Measurements from ENCODE around the gene SEC22B. TPM values are rescaled to one million over a fixed set of nuclear protein-coding genes. Genes with fewer than 3 reads are reported as not detected.
"Not testable (repeated sequence)": the region's sequence is repeated elsewhere in the genome, so short reads cannot be mapped to it uniquely, and the experiment has no call there.

Gene SEC22B
- total RNA-seq, 1 experiment from 2014 or later: 22.7 TPM

DNA sequence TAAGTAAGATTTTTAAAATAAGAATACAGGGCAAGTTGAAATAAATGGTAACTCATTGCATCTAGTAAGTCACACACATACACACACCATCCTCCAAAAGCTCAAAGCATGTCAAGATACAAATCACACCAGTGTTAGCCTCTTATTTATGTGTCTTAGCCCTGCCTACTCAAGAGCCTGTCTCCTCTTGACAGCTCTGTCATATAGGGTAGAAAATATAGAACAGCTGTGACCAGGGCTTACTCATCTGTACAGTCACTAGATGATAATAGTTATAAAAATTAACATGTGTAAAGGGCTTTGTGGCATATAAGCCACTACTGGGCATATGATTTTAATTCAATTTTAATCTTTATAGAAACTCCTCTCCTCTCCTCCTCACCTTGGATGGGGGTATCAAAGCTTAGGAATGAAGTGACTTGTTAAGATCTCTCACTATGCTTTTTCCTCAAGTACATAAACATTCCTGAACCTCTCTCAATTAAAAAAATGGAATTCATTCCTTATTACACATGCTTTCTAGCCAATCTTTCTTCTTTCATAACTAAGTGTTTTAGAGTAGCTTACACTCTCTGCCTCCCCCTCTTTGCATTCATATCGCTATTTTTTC is 35.6 kb downstream of the SEC22B start:
- not testable (repeated sequence) for H3K36me3 ChIP-seq (ENCODE audit: insufficient read depth, low read length); H3K27me3 ChIP-seq (ENCODE audit: low read length); H4K20me1 ChIP-seq (ENCODE audit: insufficient read depth, low read depth, low read length); H3K4me2 ChIP-seq (ENCODE audit: low read depth, low read length, poor library complexity, severe bottlenecking); H3K4me1 ChIP-seq (ENCODE audit: low read length); H3K27ac ChIP-seq (ENCODE audit: low read length); H3K79me2 ChIP-seq (ENCODE audit: low read length); H2AFZ ChIP-seq (ENCODE audit: low read length); H3K9me2 ChIP-seq (replicated peaks; ENCODE audit: insufficient read depth, low read length); H3K9me3 ChIP-seq (ENCODE audit: low read length); DNase-seq; H3K4me3 ChIP-seq (ENCODE audit: low read length); H3K9ac ChIP-seq (ENCODE audit: low read length)

DNA sequence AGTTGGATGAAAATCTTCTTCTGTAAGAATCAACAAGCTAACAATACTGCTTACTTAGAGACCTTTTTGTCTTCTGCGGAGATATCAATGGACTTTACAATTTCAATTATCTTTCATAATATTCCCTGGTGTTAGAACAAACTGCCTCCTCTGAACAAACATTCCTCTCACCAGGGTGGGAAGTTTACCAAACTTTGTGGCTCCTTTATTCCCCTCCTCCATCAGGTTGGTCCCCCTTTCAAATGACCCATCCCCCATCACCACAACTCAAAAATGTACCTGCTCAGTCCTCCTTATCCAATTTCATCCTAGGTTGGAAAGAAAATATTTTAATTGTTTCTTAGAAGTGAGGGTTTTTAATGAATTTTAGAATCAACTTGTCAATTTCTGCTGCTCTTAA is 40.2 kb downstream of the SEC22B start:
- H3K9me3 ChIP-seq (ENCODE audit: low read length); DNase-seq; H3K9me2 ChIP-seq (replicated peaks; ENCODE audit: insufficient read depth, low read length): not testable (repeated sequence)

DNA sequence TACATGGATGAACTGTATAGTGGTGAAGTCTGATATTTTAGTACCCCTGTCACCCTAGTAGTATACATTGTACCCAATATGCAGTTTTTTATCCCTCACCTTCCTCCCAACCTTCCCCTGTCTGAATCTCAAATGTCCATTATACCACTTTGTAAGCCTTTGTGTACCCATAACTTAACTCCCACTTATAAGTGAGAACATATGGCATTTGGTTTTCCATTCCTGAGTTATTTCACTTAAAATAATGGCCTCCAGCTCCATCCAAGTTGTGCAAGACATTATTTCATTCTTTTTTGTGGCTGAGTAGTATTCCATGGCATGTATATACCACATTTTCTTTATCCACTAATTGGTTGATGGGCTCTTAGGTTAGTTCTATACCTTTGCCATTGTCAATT is 42.4 kb downstream of the SEC22B start:
- H3K79me2 ChIP-seq (ENCODE audit: low read length); H3K36me3 ChIP-seq (ENCODE audit: insufficient read depth, low read length); H3K9me3 ChIP-seq (ENCODE audit: low read length); H3K9me2 ChIP-seq (replicated peaks; ENCODE audit: insufficient read depth, low read length); H3K27ac ChIP-seq (ENCODE audit: low read length); H3K4me3 ChIP-seq (ENCODE audit: low read length); DNase-seq; H3K9ac ChIP-seq (ENCODE audit: low read length); H4K20me1 ChIP-seq (ENCODE audit: insufficient read depth, low read depth, low read length); H2AFZ ChIP-seq (ENCODE audit: low read length); H3K27me3 ChIP-seq (ENCODE audit: low read length); H3K4me1 ChIP-seq (ENCODE audit: low read length); H3K4me2 ChIP-seq (ENCODE audit: low read depth, low read length, poor library complexity, severe bottlenecking): not testable (repeated sequence)

More for the DNA sequence above, 40.2 kb downstream of the SEC22B start:
- not testable (repeated sequence) for H3K79me2 ChIP-seq (ENCODE audit: low read length); H3K27me3 ChIP-seq (ENCODE audit: low read length); H3K36me3 ChIP-seq (ENCODE audit: insufficient read depth, low read length); H3K4me1 ChIP-seq (ENCODE audit: low read length); H4K20me1 ChIP-seq (ENCODE audit: insufficient read depth, low read depth, low read length); H3K4me2 ChIP-seq (ENCODE audit: low read depth, low read length, poor library complexity, severe bottlenecking); H3K9ac ChIP-seq (ENCODE audit: low read length); H3K27ac ChIP-seq (ENCODE audit: low read length); H3K4me3 ChIP-seq (ENCODE audit: low read length); H2AFZ ChIP-seq (ENCODE audit: low read length)

DNA sequence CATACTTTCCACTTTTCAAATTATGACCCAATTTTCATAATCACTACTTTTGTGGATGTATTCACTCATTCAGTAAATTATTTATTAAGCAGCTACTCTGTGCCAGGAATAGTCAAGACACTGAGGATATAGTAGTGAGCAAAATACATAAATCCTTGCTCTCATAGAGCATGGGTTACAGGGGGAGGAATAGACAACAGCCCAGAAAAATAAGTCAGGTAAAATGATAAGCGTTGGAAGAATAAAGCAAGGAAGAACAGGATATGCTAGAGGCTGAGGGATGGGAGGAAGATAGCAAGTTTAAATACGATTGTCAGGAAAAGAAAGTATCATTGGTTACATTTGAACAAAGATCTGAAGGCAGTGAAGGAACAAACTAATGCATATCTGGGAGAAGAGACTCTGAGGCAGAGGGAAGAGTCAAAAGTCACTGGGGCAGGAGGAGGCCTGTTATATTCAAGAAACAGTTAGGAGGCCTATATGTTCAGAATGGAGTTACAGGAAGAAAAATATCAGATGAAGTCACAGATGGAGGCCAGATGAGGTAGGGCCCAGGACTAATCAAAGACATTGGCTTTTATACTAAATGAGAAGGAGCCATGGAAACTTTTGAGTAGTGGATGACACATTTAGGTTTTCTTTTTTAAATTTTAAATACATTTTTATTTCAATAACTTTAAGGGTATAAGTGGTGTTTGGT is 42.9 kb downstream of the SEC22B start:
- Histone ChIP-seq H3K9ac (ENCODE audit: low read length) (no peak overlapping the region), H3K4me1 (ENCODE audit: low read length) (no peaks in the 10 kb centered on the region), H3K27me3 (ENCODE audit: low read length) (no peaks in the 10 kb centered on the region), H3K79me2 (ENCODE audit: low read length) (no peaks in the 10 kb centered on the region), H3K9me2 (replicated peaks; ENCODE audit: insufficient read depth, low read length) (no peaks in the 10 kb centered on the region), H3K36me3 (ENCODE audit: insufficient read depth, low read length) (no peaks in the 10 kb centered on the region), H3K9me3 (ENCODE audit: low read length) (no peaks in the 10 kb centered on the region), H2AFZ (ENCODE audit: low read length) (no peak overlapping the region), H3K27ac (ENCODE audit: low read length) (no peak overlapping the region), H3K4me3 (ENCODE audit: low read length) (no peak overlapping the region), H3K4me2 (ENCODE audit: low read depth, low read length, poor library complexity, severe bottlenecking) (no peak overlapping the region), H4K20me1 (ENCODE audit: insufficient read depth, low read depth, low read length) (no peaks in the 10 kb centered on the region)
- DNase-seq: no peak

DNA sequence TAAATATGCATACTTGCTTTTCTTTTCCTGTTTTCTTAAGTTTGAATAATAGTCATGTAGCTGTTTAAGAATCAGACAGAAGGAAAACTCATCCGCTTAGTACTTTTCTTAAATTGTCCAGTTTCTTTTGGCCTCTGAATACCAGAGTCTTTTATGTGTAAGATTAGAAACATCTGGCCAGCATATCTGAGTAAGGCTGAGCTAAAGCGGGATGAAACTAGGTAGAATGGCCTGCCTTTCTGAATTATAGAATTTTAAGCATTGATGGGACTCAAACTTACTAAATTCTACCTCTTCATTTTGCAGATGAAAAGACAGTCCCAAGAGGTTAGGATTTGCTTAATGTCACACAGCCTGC is 43.9 kb downstream of the SEC22B start:
- not testable (repeated sequence) for H3K36me3 ChIP-seq (ENCODE audit: insufficient read depth, low read length); H3K9ac ChIP-seq (ENCODE audit: low read length); H3K27ac ChIP-seq (ENCODE audit: low read length); H3K79me2 ChIP-seq (ENCODE audit: low read length); H3K4me1 ChIP-seq (ENCODE audit: low read length); H3K4me3 ChIP-seq (ENCODE audit: low read length); DNase-seq; H3K9me3 ChIP-seq (ENCODE audit: low read length); H4K20me1 ChIP-seq (ENCODE audit: insufficient read depth, low read depth, low read length); H2AFZ ChIP-seq (ENCODE audit: low read length); H3K9me2 ChIP-seq (replicated peaks; ENCODE audit: insufficient read depth, low read length); H3K4me2 ChIP-seq (ENCODE audit: low read depth, low read length, poor library complexity, severe bottlenecking); H3K27me3 ChIP-seq (ENCODE audit: low read length)

DNA sequence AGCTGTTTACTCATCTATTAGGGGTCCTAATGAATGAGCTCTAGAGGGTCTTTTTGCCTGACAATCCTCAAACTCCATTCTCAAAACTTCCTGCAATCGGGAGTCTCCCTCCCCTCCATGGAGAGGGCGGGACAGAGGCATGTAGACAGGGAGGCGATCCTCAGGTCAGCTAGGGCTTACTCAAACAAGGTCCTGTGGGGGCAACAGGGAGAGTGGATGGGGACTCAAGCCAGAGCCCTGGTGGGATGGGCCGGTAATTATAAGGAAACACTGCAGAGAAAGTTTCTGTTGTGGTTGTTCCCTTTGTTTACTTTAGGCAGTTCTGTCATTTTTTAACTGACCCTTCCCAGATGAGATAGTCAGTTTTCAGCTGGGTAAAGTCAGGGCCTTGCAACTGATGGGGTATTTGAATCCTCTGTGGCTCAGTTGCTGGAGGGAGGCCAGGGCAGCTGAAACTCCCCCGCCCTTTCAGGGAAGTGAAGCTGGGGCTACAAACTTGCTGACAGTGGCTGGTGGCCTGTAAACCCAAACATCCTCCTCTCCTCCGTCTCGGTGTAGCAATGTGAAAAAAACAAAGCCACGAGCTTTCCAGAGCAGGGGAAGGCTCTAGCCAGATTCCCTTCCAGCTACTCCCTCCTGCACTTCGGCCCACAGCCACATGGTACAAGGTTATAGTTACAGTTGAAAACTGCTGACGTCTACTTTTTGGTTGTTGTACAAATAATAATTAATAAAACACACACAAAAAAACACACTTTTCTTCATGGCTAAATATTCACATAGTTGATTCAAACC is 44.5 kb downstream of the SEC22B start:
- H3K9me2 ChIP-seq (replicated peaks; ENCODE audit: insufficient read depth, low read length); H4K20me1 ChIP-seq (ENCODE audit: insufficient read depth, low read depth, low read length); DNase-seq; H3K9ac ChIP-seq (ENCODE audit: low read length); H3K79me2 ChIP-seq (ENCODE audit: low read length); H3K4me2 ChIP-seq (ENCODE audit: low read depth, low read length, poor library complexity, severe bottlenecking); H3K27ac ChIP-seq (ENCODE audit: low read length); H3K36me3 ChIP-seq (ENCODE audit: insufficient read depth, low read length); H3K27me3 ChIP-seq (ENCODE audit: low read length); H3K9me3 ChIP-seq (ENCODE audit: low read length); H2AFZ ChIP-seq (ENCODE audit: low read length); H3K4me3 ChIP-seq (ENCODE audit: low read length); H3K4me1 ChIP-seq (ENCODE audit: low read length): not testable (repeated sequence)

DNA sequence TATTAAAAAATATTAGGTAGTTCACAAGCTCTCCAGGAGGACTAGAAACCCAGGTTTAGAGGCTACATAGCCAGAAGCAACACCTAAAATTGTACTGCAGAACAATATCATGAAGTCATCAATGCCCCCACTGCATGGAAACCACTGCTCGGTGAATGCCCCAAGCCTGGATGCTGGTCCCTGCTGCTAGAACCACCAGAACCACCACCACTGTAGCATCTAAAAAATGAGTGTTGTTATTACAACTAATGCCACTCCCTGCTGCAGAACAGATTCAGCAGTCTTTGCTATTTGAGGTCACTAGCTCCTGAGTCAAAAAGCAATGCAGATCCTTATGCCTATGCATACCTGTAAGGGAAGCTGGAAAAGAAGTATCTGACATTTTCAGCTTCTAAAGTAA is 48.4 kb downstream of the SEC22B start:
- not testable (repeated sequence) for H2AFZ ChIP-seq (ENCODE audit: low read length); DNase-seq; H3K4me1 ChIP-seq (ENCODE audit: low read length); H3K9me2 ChIP-seq (replicated peaks; ENCODE audit: insufficient read depth, low read length); H3K27ac ChIP-seq (ENCODE audit: low read length); H3K79me2 ChIP-seq (ENCODE audit: low read length); H4K20me1 ChIP-seq (ENCODE audit: insufficient read depth, low read depth, low read length); H3K36me3 ChIP-seq (ENCODE audit: insufficient read depth, low read length); H3K4me3 ChIP-seq (ENCODE audit: low read length); H3K9me3 ChIP-seq (ENCODE audit: low read length); H3K27me3 ChIP-seq (ENCODE audit: low read length); H3K9ac ChIP-seq (ENCODE audit: low read length); H3K4me2 ChIP-seq (ENCODE audit: low read depth, low read length, poor library complexity, severe bottlenecking)

DNA sequence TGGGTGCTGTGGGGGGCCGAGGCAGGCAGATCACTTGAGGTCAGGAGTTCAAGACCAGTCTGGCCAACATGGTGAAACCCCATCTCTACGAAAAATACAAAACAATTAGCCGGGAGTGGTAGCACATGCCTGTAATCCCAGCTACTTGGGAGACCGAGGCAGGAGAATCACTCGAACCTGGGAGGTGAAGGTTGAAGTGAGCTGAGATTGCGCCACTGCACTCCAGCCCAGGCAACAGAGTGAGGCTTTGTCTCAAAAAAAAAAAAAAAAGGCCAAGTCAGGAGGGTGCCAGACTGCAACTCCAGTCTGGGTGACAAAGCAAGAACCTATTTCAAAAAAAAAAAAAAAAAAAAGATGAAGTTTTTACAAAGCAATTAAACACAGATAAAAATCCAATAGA is 50.1 kb downstream of the SEC22B start:
- H3K27me3 ChIP-seq (ENCODE audit: low read length): not testable (repeated sequence)

More for the DNA sequence above, 50.1 kb downstream of the SEC22B start:
- H3K4me2 ChIP-seq (ENCODE audit: low read depth, low read length, poor library complexity, severe bottlenecking); H3K9ac ChIP-seq (ENCODE audit: low read length); H2AFZ ChIP-seq (ENCODE audit: low read length); H3K9me2 ChIP-seq (replicated peaks; ENCODE audit: insufficient read depth, low read length); H3K27ac ChIP-seq (ENCODE audit: low read length); H3K4me3 ChIP-seq (ENCODE audit: low read length); H3K79me2 ChIP-seq (ENCODE audit: low read length); DNase-seq; H3K36me3 ChIP-seq (ENCODE audit: insufficient read depth, low read length); H3K9me3 ChIP-seq (ENCODE audit: low read length); H3K4me1 ChIP-seq (ENCODE audit: low read length); H4K20me1 ChIP-seq (ENCODE audit: insufficient read depth, low read depth, low read length): not testable (repeated sequence)
